ENCODE measurements around the gene PDE8A.
"Not testable (repeated sequence)": the region's sequence is repeated elsewhere in the genome, so short reads cannot be mapped to it uniquely, and the experiment has no call there.

PDE8A gene

GRCh38 chr15:85010386-85011159, 28.9 kb downstream of the PDE8A start:
- peak; percentile 47 to 88 (median 70) for DNase-seq

- DNase-seq: no peak
These were observed 29.5 kb downstream of the PDE8A start for GRCh38 chr15:85011160-85011571.

DNA sequence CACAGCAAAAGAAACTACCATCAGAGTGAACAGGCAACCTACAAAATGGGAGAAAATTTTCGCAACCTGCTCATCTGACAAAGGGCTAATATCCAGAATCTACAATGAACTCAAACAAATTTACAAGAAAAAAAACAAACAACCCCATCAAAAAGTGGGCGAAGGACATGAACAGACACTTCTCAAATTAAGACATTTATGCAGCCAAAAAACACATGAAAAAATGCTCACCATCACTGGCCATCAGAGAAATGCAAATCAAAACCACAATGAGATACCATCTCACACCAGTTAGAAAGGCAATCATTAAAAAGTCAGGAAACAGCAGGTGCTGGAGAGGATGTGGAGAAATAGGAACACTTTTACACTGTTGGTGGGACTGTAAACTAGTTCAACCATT, 30.1 kb downstream of the PDE8A start:
- not testable (repeated sequence) for DNase-seq

GRCh38 chr15:85013785-85014184, 32.1 kb downstream of the PDE8A start:
- DNase-seq: no peak

DNA sequence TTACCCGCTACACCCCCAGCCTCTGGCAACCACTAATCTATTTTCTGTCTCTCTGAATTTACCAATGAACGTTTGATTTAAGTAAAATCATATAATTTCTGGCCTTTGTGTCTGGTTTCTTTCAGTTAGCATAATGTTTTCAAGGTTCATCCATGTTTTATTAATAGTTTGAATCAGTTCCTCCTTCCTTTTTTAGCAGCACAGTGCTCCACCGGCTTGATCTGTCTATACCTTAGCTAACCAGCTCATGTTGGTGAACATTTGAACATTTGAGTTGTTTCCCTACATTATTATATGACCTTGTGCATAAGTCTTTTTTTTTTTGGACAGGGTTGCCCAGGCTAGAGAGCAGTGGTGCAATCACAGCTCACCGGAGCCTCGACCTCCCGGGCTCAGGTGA, 33.3 kb downstream of the PDE8A start:
- DNase-seq: no peak

DNA sequence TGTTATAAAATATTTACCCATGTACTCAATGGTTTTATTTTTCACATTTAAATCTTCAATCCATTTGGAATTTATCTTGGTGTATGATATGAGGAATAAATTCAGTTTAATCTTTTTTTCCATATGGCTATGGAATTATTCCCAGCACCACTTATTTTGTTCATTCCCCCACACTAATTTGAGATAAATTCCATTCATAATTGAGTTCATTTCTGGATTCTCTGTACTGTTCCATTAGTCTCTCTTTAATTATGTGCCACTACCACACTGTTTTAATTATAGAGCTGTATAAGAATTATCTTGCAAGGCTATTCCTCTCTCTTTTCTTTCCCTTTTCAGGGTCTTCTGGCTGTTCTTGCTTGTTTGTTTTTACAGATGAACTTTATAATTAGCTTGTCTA, 34.6 kb downstream of the PDE8A start:
- no peak for DNase-seq

DNA sequence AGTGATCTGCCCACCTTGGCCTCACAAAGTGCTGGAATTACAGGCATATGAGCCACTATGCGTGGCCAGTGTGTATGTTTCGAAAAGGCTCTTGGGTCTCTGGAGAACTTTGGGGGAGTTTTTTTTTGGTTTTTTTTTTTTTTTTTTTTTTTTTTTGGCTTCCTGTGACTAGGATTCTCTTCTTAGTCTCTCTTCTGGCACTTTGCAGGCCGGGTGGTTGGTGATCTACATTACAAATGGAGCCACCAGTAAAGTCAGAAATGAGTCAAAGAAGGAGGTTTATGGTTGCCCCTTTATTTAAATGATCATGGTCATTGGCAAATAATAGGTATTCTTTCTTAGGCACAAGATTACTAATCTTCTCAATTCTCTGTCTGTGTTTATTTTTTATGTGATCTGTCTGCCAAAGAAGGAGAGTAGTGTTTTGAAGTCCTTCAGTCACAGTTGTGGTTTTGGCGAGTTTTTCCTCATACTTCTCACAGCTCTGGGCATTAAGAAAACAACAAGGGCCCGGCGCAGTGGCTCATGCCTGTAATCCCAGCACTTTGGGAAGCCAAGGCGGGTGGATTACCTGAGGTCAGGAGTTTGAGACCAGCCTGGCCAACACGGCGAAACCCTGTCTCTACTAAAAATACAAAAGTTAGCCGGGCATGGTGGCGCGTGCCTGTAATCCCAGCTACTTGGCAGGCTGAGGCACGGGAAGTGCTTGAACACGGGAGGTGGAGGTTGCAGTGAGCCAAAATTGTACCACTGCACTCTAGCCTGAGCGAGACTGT, 38.3 kb downstream of the PDE8A start:
- DNase-seq: no peak

GRCh38 chr15:85021409-85021808, 39.8 kb downstream of the PDE8A start:
- DNase-seq: no peak

DNA sequence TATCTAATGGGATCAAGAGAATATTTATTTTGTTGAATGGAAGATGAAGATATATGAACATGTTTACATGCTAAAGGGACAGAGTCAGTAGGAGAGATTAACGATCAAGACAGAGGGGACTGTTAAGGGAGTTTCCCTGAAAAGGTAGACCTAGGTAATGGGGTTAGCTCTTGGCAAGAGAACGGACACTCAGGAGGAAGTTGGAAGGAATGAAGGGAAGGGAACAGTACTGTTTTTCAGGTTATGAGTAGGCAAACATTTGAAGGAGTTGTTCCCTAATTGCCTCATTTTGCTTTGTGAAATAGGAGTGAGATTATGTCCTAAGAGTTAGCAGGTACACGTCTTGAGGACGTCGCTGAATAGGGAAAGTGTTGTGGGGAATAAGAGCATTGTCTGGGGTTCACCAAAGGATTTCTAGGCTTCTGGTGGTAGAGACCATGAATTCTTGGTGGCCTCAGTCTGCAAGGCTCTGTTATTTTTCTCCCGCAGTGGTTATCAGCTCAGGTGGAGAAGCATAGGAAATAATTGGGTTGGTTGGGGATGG, 41.3 kb downstream of the PDE8A start:
- no peak for DNase-seq

DNA sequence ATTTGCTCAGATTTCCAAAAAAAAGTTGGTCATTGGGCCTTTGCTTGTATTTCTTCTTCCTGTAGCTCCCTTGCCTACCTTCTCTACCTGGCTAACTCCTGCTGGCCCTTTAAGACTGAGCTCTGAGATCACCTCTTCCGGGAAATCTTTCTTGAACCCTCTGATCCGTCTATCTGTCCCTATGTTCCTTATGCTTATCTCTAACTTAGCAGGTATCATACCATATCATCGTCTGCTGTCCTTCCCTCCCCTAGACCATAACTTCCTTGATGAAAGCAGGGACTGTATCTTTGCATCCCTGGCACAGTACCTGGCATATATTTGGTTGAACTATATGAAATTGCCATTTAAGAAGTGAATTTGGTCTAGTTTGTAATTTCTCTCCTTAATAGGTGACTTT, 42.3 kb downstream of the PDE8A start:
- DNase-seq: no peak

- peak in 3 of 4 experiments; percentile 24 to 55 (median 53) for DNase-seq
These were observed 43.1 kb downstream of the PDE8A start for GRCh38 chr15:85024509-85025336.

- no peak for DNase-seq
These were observed 44.0 kb downstream of the PDE8A start for GRCh38 chr15:85025516-85026251.

- no peak for DNase-seq
These were observed 44.8 kb downstream of the PDE8A start for GRCh38 chr15:85026304-85027032.

DNA sequence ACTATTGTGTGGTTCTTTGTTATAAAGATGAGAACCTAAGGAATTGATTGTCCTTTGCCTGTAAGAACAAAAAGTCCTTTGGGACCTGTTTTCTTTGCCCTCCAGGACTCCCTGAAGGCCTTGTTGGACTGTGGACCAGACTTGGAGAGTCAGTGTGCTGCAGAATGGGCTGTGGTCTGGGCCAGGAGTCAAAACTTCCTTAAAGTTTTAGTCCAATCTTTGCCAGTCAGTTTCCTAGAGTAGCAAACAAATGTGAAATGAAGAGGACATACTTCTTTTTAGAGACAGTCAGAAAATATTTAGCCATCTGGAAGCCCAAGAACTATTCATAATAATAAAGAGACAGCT, 45.4 kb downstream of the PDE8A start:
- DNase-seq: no peak

DNA sequence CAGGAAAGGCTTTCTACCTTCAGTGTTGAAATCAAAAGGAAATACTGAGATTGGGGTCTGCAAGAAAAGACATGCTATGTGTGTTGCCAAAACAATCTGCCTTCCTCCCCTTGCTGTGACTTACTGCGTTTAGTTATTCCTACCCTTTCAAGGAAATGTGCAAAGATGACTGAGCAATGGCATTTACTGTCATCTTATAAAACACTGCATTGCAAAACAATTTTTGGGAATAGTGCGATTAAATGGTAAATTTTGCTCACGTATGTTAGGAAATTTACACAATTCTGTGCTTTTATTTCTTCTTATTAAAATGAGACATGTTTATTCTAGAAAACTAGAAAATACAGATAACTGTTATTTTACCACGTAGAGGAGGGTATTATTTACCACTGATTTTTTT, 45.8 kb downstream of the PDE8A start:
- DNase-seq: no peak

GRCh38 chr15:85028416-85028815, 46.8 kb downstream of the PDE8A start:
- no peak for DNase-seq

- DNase-seq: no peak
These were observed 47.6 kb downstream of the PDE8A start for GRCh38 chr15:85029221-85029620.

GRCh38 chr15:85030301-85030929, 48.8 kb downstream of the PDE8A start:
- peak; percentile 29 to 54 (median 38) for DNase-seq

- DNase-seq: no peak
These were observed 49.7 kb downstream of the PDE8A start for GRCh38 chr15:85031086-85031943.
